ENCODE measurements around the gene DUT. TPM values are rescaled to one million over a fixed set of nuclear protein-coding genes. Genes with fewer than 3 reads are reported as not detected.
A peak's percentile ranks its signal among the peaks of the same experiment; 100 is the strongest.

Gene DUT
- total and polyA plus RNA-seq, 9 donors, result 102 to 134 (median 122) TPM

GRCh38 chr15:48392356-48392755 is 61.1 kb downstream of the DUT start:
- H3K27me3 ChIP-seq (ENCODE audit: control insufficient read depth, insufficient read depth, low read length), result no peaks in the 10 kb centered on the region
- DNase-seq, result peak; percentile 96
- no peaks in the 10 kb centered on the region for H3K36me3 ChIP-seq (ENCODE audit: control insufficient read depth, insufficient read depth, low read length)
- no peaks in the 10 kb centered on the region for H3K9me3 ChIP-seq (replicated peaks; ENCODE audit: control insufficient read depth, low read depth, low read length)
- H3K4me3 ChIP-seq (ENCODE audit: low read length), result no peak overlapping the region
- 23% methylated on average over 4 of the region's 4 CpGs for WGBS (ENCODE audit: insufficient coverage)
- peak overlapping the region; percentile 85 for H3K27ac ChIP-seq (ENCODE audit: low read length)
- H3K4me1 ChIP-seq (ENCODE audit: control insufficient read depth, insufficient read depth, low read length), result peaks cover 61% of the 10 kb centered on the region

Other genes starting within 250 kb of the DUT start
- gene SLC24A5, start 210.4 kb upstream of the DUT start, total RNA-seq, result 0.04 TPM
- 1 to 10 TPM in 1 of 8 donors, under 1 TPM in 3, not detected in 4; 0.09 to 2.3 (median 0.17) TPM for gene SLC24A5, start 210.4 kb upstream of the DUT start, polyA plus RNA-seq (ENCODE audit: insufficient read depth in 1 of 8, insufficient read length in 8 of 8, low replicate concordance in 1 of 8)
- 2.8 TPM for gene MYEF2, start 153.1 kb upstream of the DUT start, total RNA-seq
- 10 to 100 TPM in 4 of 8 donors, 1 to 10 TPM in 4; 6.0 to 19.1 (median 10.3) TPM for gene MYEF2, start 153.1 kb upstream of the DUT start, polyA plus RNA-seq (ENCODE audit: insufficient read depth in 1 of 8, insufficient read length in 8 of 8, low replicate concordance in 1 of 8)
- gene CTXN2, start 139.8 kb upstream of the DUT start, total RNA-seq, result not detected
- gene CTXN2, start 139.8 kb upstream of the DUT start, polyA plus RNA-seq (ENCODE audit: insufficient read depth in 1 of 8, insufficient read length in 8 of 8, low replicate concordance in 1 of 8), result not detected
- not detected for gene SLC12A1, start 125.1 kb upstream of the DUT start, total RNA-seq
- gene SLC12A1, start 125.1 kb upstream of the DUT start, polyA plus RNA-seq (ENCODE audit: insufficient read depth in 1 of 8, insufficient read length in 8 of 8, low replicate concordance in 1 of 8), result under 1 TPM in 6 of 8 donors, not detected in 2; 0.07 to 0.23 (median 0.15) TPM